T-helper 1 cell treated with Interleukin-12 subunit alpha and Interleukin-12 subunit beta and Interleukin-4 antibody, amounts not matched to agents 30 ng/mL and 1 ng/mL, for 36 hours (primary cell): ENCODE results near the gene PROCA1. TPM values are rescaled to one million over a fixed set of nuclear protein-coding genes. Genes with fewer than 3 reads are reported as not detected.
"Not testable (repeated sequence)": the region's sequence is repeated elsewhere in the genome, so short reads cannot be mapped to it uniquely, and the experiment has no call there.

Source experiments
- intact Hi-C: fragments of 100-400 bp; cut with micrococcal nuclease; formaldehyde crosslinking; loops from one replicate; pipeline ENCODE4 v1.15.1; 2024
- total RNA-seq: library from RNA; stranded (reverse); gene quantifications from 2 replicates; pipeline ENCODE4 v1.2.3, GENCODE V29; 2022

PROCA1 gene
- total RNA-seq, 1 donor from 2014 or later: 7.1 TPM

- intact Hi-C loops: no loop called here
These were observed 26.7 kb downstream of the PROCA1 start for GRCh38 chr17:28684963-28685362.

- intact Hi-C loops: no loop called here
These were observed 29.0 kb downstream of the PROCA1 start for GRCh38 chr17:28682655-28683054.

- intact Hi-C loops: loop anchor here (1.0 kb wide), 1 partner anchor 30 kb away; no protein-coding TSS in a partner anchor
These were observed 35.7 kb downstream of the PROCA1 start for GRCh38 chr17:28675980-28676379.

GRCh38 chr17:28675490-28675889 lies 36.2 kb downstream of the PROCA1 start:
- intact Hi-C loops: no loop called here

GRCh38 chr17:28669918-28670317 lies 41.8 kb downstream of the PROCA1 start:
- intact Hi-C loops: loop anchor here (10.0 kb wide), 1 partner anchor 175 kb away; the partner anchor contains the start of gene FAM222B

- intact Hi-C loops: loop anchor here (10.0 kb wide), 1 partner anchor 177 kb away; the partner anchor contains the start of gene FAM222B
These were observed 43.8 kb downstream of the PROCA1 start for GRCh38 chr17:28667870-28668269.

- intact Hi-C loops: loop anchor here (10.0 kb wide), 1 partner anchor 179 kb away; the partner anchor contains the start of gene FAM222B
These were observed 45.7 kb downstream of the PROCA1 start for GRCh38 chr17:28665994-28666393.

GRCh38 chr17:28663723-28664122 lies 48.0 kb downstream of the PROCA1 start:
- intact Hi-C loops: loop anchor here (2.0 to 10.0 kb wide), 5 partner anchors 87 to 1011 kb away; partner anchors contain the start of genes ALDOC and FAM222B

GRCh38 chr17:28662527-28662829 lies 49.2 kb downstream of the PROCA1 start:
- intact Hi-C loops: loop anchor here (1.0 to 10.0 kb wide), 9 partner anchors 49 to 1010 kb away; partner anchors contain the start of genes ALDOC, FAM222B, PROCA1 and RPL23A

GRCh38 chr17:28661635-28662526 lies 49.8 kb downstream of the PROCA1 start, which contains the start of the genes SDF2 and SUPT6H:
Gene SDF2 (minus strand): TSS chr17:28661906. CDS start chr17:28661876, 30 bp downstream.
Gene SUPT6H (plus strand): TSS chr17:28662205. CDS start chr17:28673402, 11,197 bp downstream.
- intact Hi-C loops: loop anchor here (1.0 to 10.0 kb wide), 10 partner anchors 17 to 1010 kb away; partner anchors contain the start of genes ALDOC, BLTP2, FAM222B and PROCA1

- intact Hi-C loops: not testable (repeated sequence)
These were observed 52.2 kb downstream of the PROCA1 start for GRCh38 chr17:28659497-28659881.

- intact Hi-C loops: not testable (repeated sequence)
These were observed 52.8 kb downstream of the PROCA1 start for GRCh38 chr17:28658766-28659496.

GRCh38 chr17:28658342-28658741 lies 53.3 kb downstream of the PROCA1 start:
- intact Hi-C loops: not testable (repeated sequence)

GRCh38 chr17:28657756-28658155 lies 53.9 kb downstream of the PROCA1 start:
- intact Hi-C loops: no loop called here

- intact Hi-C loops: no loop called here
These were observed 56.5 kb downstream of the PROCA1 start for GRCh38 chr17:28655160-28655559.

Other genes starting within 250 kb of the PROCA1 start
- gene SLC13A2, start 238.2 kb downstream of the PROCA1 start, total RNA-seq: not detected in 2 replicates
- not detected in 2 replicates for gene FOXN1, start 205.5 kb downstream of the PROCA1 start, total RNA-seq
- gene UNC119, start 159.3 kb downstream of the PROCA1 start, total RNA-seq: 138 and 160 TPM in 2 replicates
- gene PIGS, start 140.4 kb downstream of the PROCA1 start, total RNA-seq: 71.9 and 73.6 TPM in 2 replicates
- gene ALDOC, start 135.0 kb downstream of the PROCA1 start, total RNA-seq: 142 and 146 TPM in 2 replicates
- gene SPAG5, start 112.9 kb downstream of the PROCA1 start, total RNA-seq: 96.4 and 101 TPM in 2 replicates
- gene RSKR, start 97.7 kb downstream of the PROCA1 start, total RNA-seq: 31.8 and 32.1 TPM in 2 replicates
- gene BLTP2, start 66.7 kb downstream of the PROCA1 start, total RNA-seq: 162 and 172 TPM in 2 replicates
- gene SDF2, start 50.0 kb downstream of the PROCA1 start, total RNA-seq: 49.9 TPM in 2 replicates
- 95.8 and 104 TPM in 2 replicates for gene SUPT6H, start 49.7 kb downstream of the PROCA1 start, total RNA-seq
- gene RAB34, start 6.0 kb upstream of the PROCA1 start, total RNA-seq: 9.0 and 9.4 TPM in 2 replicates
- 1,587 and 1,609 TPM in 2 replicates for gene RPL23A, start 8.1 kb upstream of the PROCA1 start, total RNA-seq
- 1.1 and 1.2 TPM in 2 replicates for gene TLCD1, start 14.3 kb upstream of the PROCA1 start, total RNA-seq
- 5.4 and 6.5 TPM in 2 replicates for gene NEK8, start 16.9 kb upstream of the PROCA1 start, total RNA-seq
- gene TRAF4, start 32.1 kb upstream of the PROCA1 start, total RNA-seq: 106 and 108 TPM in 2 replicates
- 23.9 and 24.2 TPM in 2 replicates for gene FAM222B, start 130.9 kb upstream of the PROCA1 start, total RNA-seq
- 46.1 and 46.9 TPM in 2 replicates for gene ERAL1, start 143.1 kb upstream of the PROCA1 start, total RNA-seq
- gene FLOT2, start 185.8 kb upstream of the PROCA1 start, total RNA-seq: 150 and 151 TPM in 2 replicates
- 22.8 and 26.1 TPM in 2 replicates for gene DHRS13, start 191.2 kb upstream of the PROCA1 start, total RNA-seq
- gene PHF12, start 239.6 kb upstream of the PROCA1 start, total RNA-seq: 73.3 and 78.5 TPM in 2 replicates